ENCODE data around the gene PLP1.
"Not testable (repeated sequence)": the region's sequence is repeated elsewhere in the genome, so short reads cannot be mapped to it uniquely, and the experiment has no call there.

The PLP1 gene

GRCh38 chrX:103781706-103782105, 5.1 kb downstream of the PLP1 start:
- DNase-seq = no peak

GRCh38 chrX:103782640-103783039, 6.0 kb downstream of the PLP1 start:
- no peak for DNase-seq

GRCh38 chrX:103783196-103783595, 6.6 kb downstream of the PLP1 start:
- no peak for DNase-seq

GRCh38 chrX:103783971-103784370, 7.3 kb downstream of the PLP1 start:
- no peak for DNase-seq

- DNase-seq = no peak
These were observed 12.4 kb downstream of the PLP1 start for GRCh38 chrX:103789004-103789403.

- DNase-seq = no peak
These were observed 14.6 kb downstream of the PLP1 start for GRCh38 chrX:103791228-103791627.

- DNase-seq = no peak
These were observed 15.3 kb downstream of the PLP1 start for GRCh38 chrX:103791826-103792485.

GRCh38 chrX:103792916-103793544, 16.4 kb downstream of the PLP1 start:
- DNase-seq = no peak

GRCh38 chrX:103793545-103793940, 16.9 kb downstream of the PLP1 start:
- no peak for DNase-seq

GRCh38 chrX:103794119-103794518, 17.5 kb downstream of the PLP1 start:
- DNase-seq = no peak

GRCh38 chrX:103797691-103798090, 21.1 kb downstream of the PLP1 start:
- no peak for DNase-seq

GRCh38 chrX:103800318-103800717, 23.7 kb downstream of the PLP1 start:
- no peak for DNase-seq

GRCh38 chrX:103805860-103806259, 29.2 kb downstream of the PLP1 start:
- no peak for DNase-seq

- DNase-seq = no peak
These were observed 30.3 kb downstream of the PLP1 start for GRCh38 chrX:103806862-103807474.

- DNase-seq = no peak
These were observed 35.2 kb downstream of the PLP1 start for GRCh38 chrX:103811858-103812257.

- DNase-seq = not testable (repeated sequence)
These were observed 40.5 kb downstream of the PLP1 start for GRCh38 chrX:103817101-103817500.

- peak; percentile 63 for DNase-seq
These were observed 40.9 kb downstream of the PLP1 start for GRCh38 chrX:103817502-103817901.

GRCh38 chrX:103818842-103819619, 42.4 kb downstream of the PLP1 start:
- no peak for DNase-seq

GRCh38 chrX:103820802-103821201, 44.2 kb downstream of the PLP1 start:
- DNase-seq = not testable (repeated sequence)

GRCh38 chrX:103823591-103823990, 47.0 kb downstream of the PLP1 start:
- DNase-seq = no peak

GRCh38 chrX:103825881-103826280, 49.2 kb downstream of the PLP1 start:
- no peak for DNase-seq

- DNase-seq = no peak
These were observed 51.9 kb downstream of the PLP1 start for GRCh38 chrX:103828529-103828928.

GRCh38 chrX:103830848-103831247, 54.2 kb downstream of the PLP1 start:
- DNase-seq = no peak

Data from CD4-positive, alpha-beta T cell treated with Interleukin-17A for 1 hour (primary cell).